Effector CD4-positive, alpha-beta T cell (primary cell): ENCODE data around the gene DBT.

Experiments used
- DNase-seq: peaks from one replicate; pipeline ENCODE4 v3.0.0-alpha.2; 2020

The DBT gene

GRCh38 chr1:100187912-100188311 lies 61.7 kb downstream of the DBT start:
- no peak for DNase-seq

- no peak for DNase-seq
These were observed 65.1 kb downstream of the DBT start for GRCh38 chr1:100184536-100184935.

GRCh38 chr1:100183370-100183769 lies 66.3 kb downstream of the DBT start:
- no peak for DNase-seq

GRCh38 chr1:100178091-100178490 lies 71.5 kb downstream of the DBT start, which contains the start of gene LRRC39:
Gene LRRC39, minus strand, starts transcription at chr1:100178256. Its CDS starts 9,740 bp downstream, at chr1:100168516.
- no peak for DNase-seq

GRCh38 chr1:100177295-100178041 lies 72.2 kb downstream of the DBT start:
- no peak for DNase-seq

GRCh38 chr1:100168051-100168450 lies 81.6 kb downstream of the DBT start:
- DNase-seq, result no peak

GRCh38 chr1:100164702-100165101 lies 84.9 kb downstream of the DBT start:
- no peak for DNase-seq

- DNase-seq, result no peak
These were observed 85.4 kb downstream of the DBT start for GRCh38 chr1:100164216-100164615.

GRCh38 chr1:100162881-100163280 lies 86.8 kb downstream of the DBT start:
- no peak for DNase-seq

GRCh38 chr1:100152271-100152670 lies 97.4 kb downstream of the DBT start:
- no peak for DNase-seq

GRCh38 chr1:100151679-100152078 lies 98.0 kb downstream of the DBT start:
- DNase-seq, result no peak

GRCh38 chr1:100147875-100148274 lies 101.8 kb downstream of the DBT start:
- no peak for DNase-seq

- DNase-seq, result no peak
These were observed 102.7 kb downstream of the DBT start for GRCh38 chr1:100146958-100147357.

- DNase-seq, result no peak
These were observed 104.5 kb downstream of the DBT start for GRCh38 chr1:100145116-100145515.

- no peak for DNase-seq
These were observed 107.3 kb downstream of the DBT start for GRCh38 chr1:100142343-100142742.

GRCh38 chr1:100141192-100141591 lies 108.4 kb downstream of the DBT start:
- DNase-seq, result no peak

GRCh38 chr1:100137602-100138001 lies 112.0 kb downstream of the DBT start:
- no peak for DNase-seq
